ENCODE results near the gene SERTAD1.

Gene SERTAD1

GRCh38 chr19:40420766-40421765 is 4.7 kb downstream of the SERTAD1 start:
- Histone ChIP-seq H4K20me1 (ENCODE audit: insufficient read depth) (no peaks in the 10 kb centered on the region), H2AFZ (ENCODE audit: low read depth) (peak overlapping the region; percentile 97), H3K9ac (peak overlapping the region; percentile 77), H3K4me3 (IDR thresholded peaks at IDR 0.05; ENCODE audit: insufficient read depth, low read depth, low read length) (no peak overlapping the region), H3K36me3 (ENCODE audit: insufficient read depth) (no peaks in the 10 kb centered on the region), H3K27me3 (ENCODE audit: insufficient read depth, low read depth) (no peaks in the 10 kb centered on the region), H3K27ac (peak overlapping the region; percentile 65), H3K4me2 (peak overlapping the region; percentile 74), H3K79me2 (ENCODE audit: insufficient read depth, low read depth) (0 out of 2 replicates have a peak, but pooled peaks cover 5% of the 10 kb centered on the region), H3K4me1 (ENCODE audit: low read depth, poor library complexity, severe bottlenecking) (peaks cover 30% of the 10 kb centered on the region)
- peak; percentile 89 for TF ChIP-seq CTCF (conservative IDR thresholded peaks at IDR 0.05; ENCODE audit: low read depth, low read length)

GRCh38 chr19:40420451-40420765 is 5.4 kb downstream of the SERTAD1 start:
- H3K4me3 ChIP-seq (IDR thresholded peaks at IDR 0.05; ENCODE audit: insufficient read depth, low read depth, low read length) = no peak overlapping the region
- no peak for TF ChIP-seq CTCF (conservative IDR thresholded peaks at IDR 0.05; ENCODE audit: low read depth, low read length)
- H3K36me3 ChIP-seq (ENCODE audit: insufficient read depth) = no peaks in the 10 kb centered on the region
- peak overlapping the region; percentile 77; the same call in 1 of the 2 replicates for H3K9ac ChIP-seq
- no peaks in the 10 kb centered on the region for H4K20me1 ChIP-seq (ENCODE audit: insufficient read depth)
- H3K4me1 ChIP-seq (ENCODE audit: low read depth, poor library complexity, severe bottlenecking) = peaks cover 30% of the 10 kb centered on the region
- H3K79me2 ChIP-seq (ENCODE audit: insufficient read depth, low read depth) = 0 out of 2 replicates have a peak, but pooled peaks cover 5% of the 10 kb centered on the region
- peak overlapping the region; percentile 97 for H2AFZ ChIP-seq (ENCODE audit: low read depth)
- no peaks in the 10 kb centered on the region for H3K27me3 ChIP-seq (ENCODE audit: insufficient read depth, low read depth)
- peak overlapping the region; percentile 74 for H3K4me2 ChIP-seq
- H3K27ac ChIP-seq = no peak overlapping the region

GRCh38 chr19:40419780-40420179 is 6.0 kb downstream of the SERTAD1 start:
- TF ChIP-seq CTCF (conservative IDR thresholded peaks at IDR 0.05; ENCODE audit: low read depth, low read length) = no peak

GRCh38 chr19:40419066-40419612 is 6.7 kb downstream of the SERTAD1 start:
- Histone ChIP-seq H2AFZ (ENCODE audit: low read depth) (no peak overlapping the region), H3K27me3 (ENCODE audit: insufficient read depth, low read depth) (no peaks in the 10 kb centered on the region), H4K20me1 (ENCODE audit: insufficient read depth) (no peaks in the 10 kb centered on the region), H3K27ac (no peak overlapping the region), H3K36me3 (ENCODE audit: insufficient read depth) (no peaks in the 10 kb centered on the region), H3K4me2 (no peak overlapping the region), H3K79me2 (ENCODE audit: insufficient read depth, low read depth) (no peaks in the 10 kb centered on the region), H3K4me1 (ENCODE audit: low read depth, poor library complexity, severe bottlenecking) (peaks cover 22% of the 10 kb centered on the region), H3K9ac (no peak overlapping the region), H3K4me3 (IDR thresholded peaks at IDR 0.05; ENCODE audit: insufficient read depth, low read depth, low read length) (no peak overlapping the region)
- TF ChIP-seq CTCF (conservative IDR thresholded peaks at IDR 0.05; ENCODE audit: low read depth, low read length) = no peak

More at GRCh38 chr19:40419780-40420179, 6.0 kb downstream of the SERTAD1 start:
- Histone ChIP-seq H2AFZ (ENCODE audit: low read depth) (no peak overlapping the region), H3K79me2 (ENCODE audit: insufficient read depth, low read depth) (0 out of 2 replicates have a peak, but pooled peaks cover 4% of the 10 kb centered on the region), H3K4me3 (IDR thresholded peaks at IDR 0.05; ENCODE audit: insufficient read depth, low read depth, low read length) (no peak overlapping the region), H3K4me2 (no peak overlapping the region), H3K9ac (no peak overlapping the region), H4K20me1 (ENCODE audit: insufficient read depth) (no peaks in the 10 kb centered on the region), H3K27me3 (ENCODE audit: insufficient read depth, low read depth) (no peaks in the 10 kb centered on the region), H3K36me3 (ENCODE audit: insufficient read depth) (no peaks in the 10 kb centered on the region), H3K4me1 (ENCODE audit: low read depth, poor library complexity, severe bottlenecking) (peaks cover 29% of the 10 kb centered on the region), H3K27ac (no peak overlapping the region)
